HepG2 (cell line): ENCODE measurements around the gene TMEM127. TPM values are rescaled to one million over a fixed set of nuclear protein-coding genes. Genes with fewer than 3 reads are reported as not detected.

Experiments
- BORCS8-MEF2B ChIP-seq: sonication (generic); formaldehyde crosslinking; IDR thresholded peaks from 2 replicates; pipeline ENCODE4 v1.8.0; 2022; ENCODE audit warnings: mild to moderate bottlenecking, missing genetic modification reagents
- CBX2 ChIP-seq, 2 experiments: fragments of 200-600 bp in 1 of 2; sonication (generic); formaldehyde crosslinking in 1 of 2; IDR thresholded peaks; 2 replicates each; pipeline versions ENCODE4 v1.7.0 to v1.8.1; 2018 to 2022; ENCODE audit warnings: low read depth in 2 of 2, low read length in 1 of 2, mild to moderate bottlenecking in 1 of 2, missing genetic modification reagents in 1 of 2
- CEBPB ChIP-seq: IDR thresholded peaks from 2 replicates; pipeline ENCODE4 v1.6.1; 2011; ENCODE audit warnings: low read depth, low read length, improper control_type of control experiment, borderline replicate concordance
- DPF2 ChIP-seq: sonication (generic); formaldehyde crosslinking; IDR thresholded peaks from 2 replicates; pipeline ENCODE4 v1.4.0; 2020; ENCODE audit warnings: mild to moderate bottlenecking, low read depth, missing genetic modification reagents, borderline replicate concordance
- FOXO1 ChIP-seq: sonication (generic); formaldehyde crosslinking; IDR thresholded peaks from 2 replicates; pipeline ENCODE4 v1.4.0; 2020; ENCODE audit warnings: missing genetic modification reagents
- MEF2D ChIP-seq: sonication (generic); formaldehyde crosslinking; IDR thresholded peaks from 2 replicates; pipeline ENCODE4 v1.5.1; 2020; ENCODE audit warnings: mild to moderate bottlenecking, missing genetic modification reagents
- RBM39 ChIP-seq: fragments of 200-400 bp; formaldehyde crosslinking; IDR thresholded peaks from one replicate; pipeline ENCODE4 v1.6.1; 2018; ENCODE audit warnings: antibody characterized with exemption, mild to moderate bottlenecking, low read depth, low read length; ENCODE audit not compliant: poor library complexity, severe bottlenecking
- ZFP1 ChIP-seq: IDR thresholded peaks from 2 replicates; pipeline ENCODE4 v1.6.1; 2016
- ZFY ChIP-seq: sonication (generic); formaldehyde crosslinking; IDR thresholded peaks from 2 replicates; pipeline ENCODE4 v1.4.0; 2020; ENCODE audit warnings: missing genetic modification reagents
- ZNF230 ChIP-seq: sonication (generic); formaldehyde crosslinking; IDR thresholded peaks from 2 replicates; pipeline ENCODE4 v1.4.0; 2020; ENCODE audit warnings: mild to moderate bottlenecking, missing genetic modification reagents
- ZNF44 ChIP-seq: sonication (generic); formaldehyde crosslinking; IDR thresholded peaks from 2 replicates; pipeline ENCODE4 v1.5.1; 2020; ENCODE audit warnings: mild to moderate bottlenecking, missing genetic modification reagents
- ZNF614 ChIP-seq: IDR thresholded peaks from 2 replicates; pipeline ENCODE4 v1.6.1; 2018; ENCODE audit warnings: missing biosample characterization, missing genetic modification reagents, inconsistent platforms, borderline replicate concordance
- polyA plus RNA-seq, 8 experiments: library from polyadenylated mRNA; depleted of rRNA in 3 of 8; stranded (reverse) in 7 of 8; unstranded in 1 of 8; fragments of >200 nt; fragmentation: Illumina TruSeq in 4 of 8; extraction: Trizol in 4 of 8; gene quantifications; 2 replicates each; pipeline versions ENCODE4 v1.2.1 to v1.2.3, GENCODE V29; 2011 to 2016; ENCODE audit warnings: low read depth in 4 of 8, missing spikeins in 1 of 8, mixed read lengths in 1 of 8; ENCODE audit not compliant: insufficient read depth in 1 of 8
- total RNA-seq, 5 experiments: library from RNA; depleted of rRNA; stranded (reverse); fragments of >200 nt; fragmentation: Illumina TruSeq; extraction: Trizol; gene quantifications; 2 replicates each; pipeline ENCODE4 v1.2.3, GENCODE V29; 2016; ENCODE audit warnings: low read depth in 1 of 5
- TF ChIP-seq, protein P1 (sequence below): sonication (generic); formaldehyde crosslinking; IDR thresholded peaks from 2 replicates; pipeline ENCODE4 v1.5.0; 2020; ENCODE audit warnings: missing genetic modification reagents
- TF ChIP-seq, protein P2 (sequence below): sonication (generic); formaldehyde crosslinking; conservative IDR thresholded peaks from 2 replicates; pipeline ENCODE4 v1.4.0; 2020; ENCODE audit warnings: missing genetic modification reagents
- TF ChIP-seq, protein P3 (sequence below): IDR thresholded peaks from 2 replicates; pipeline ENCODE4 v1.6.1; 2016; ENCODE audit warnings: mild to moderate bottlenecking
- TF ChIP-seq, protein P4 (sequence below), 2 experiments: sonication (generic) in 1 of 2; formaldehyde crosslinking in 1 of 2; IDR thresholded peaks; 2 replicates each; pipeline versions ENCODE4 v1.6.1 to v1.9.0; 2014 to 2022; ENCODE audit warnings: antibody characterized with exemption in 1 of 2, borderline replicate concordance in 1 of 2, inconsistent platforms in 1 of 2, low read depth in 1 of 2, missing genetic modification reagents in 1 of 2
- TF ChIP-seq, protein P5 (sequence below): IDR thresholded peaks from 2 replicates; pipeline ENCODE4 v1.6.1; 2016; ENCODE audit warnings: missing compliant biosample characterization, missing genetic modification reagents, borderline replicate concordance

TMEM127 gene
- total and polyA plus RNA-seq, 2 of the 13 experiments (the other 11 are each of a cell fraction or from before 2014, with no cell fraction given): 21.5 to 33.9 TPM

GRCh38 chr2:96208143-96209010 is 57.4 kb downstream of the TMEM127 start, which contains the start of gene STARD7 (continued):
- TF ChIP-seq, protein P1, sequence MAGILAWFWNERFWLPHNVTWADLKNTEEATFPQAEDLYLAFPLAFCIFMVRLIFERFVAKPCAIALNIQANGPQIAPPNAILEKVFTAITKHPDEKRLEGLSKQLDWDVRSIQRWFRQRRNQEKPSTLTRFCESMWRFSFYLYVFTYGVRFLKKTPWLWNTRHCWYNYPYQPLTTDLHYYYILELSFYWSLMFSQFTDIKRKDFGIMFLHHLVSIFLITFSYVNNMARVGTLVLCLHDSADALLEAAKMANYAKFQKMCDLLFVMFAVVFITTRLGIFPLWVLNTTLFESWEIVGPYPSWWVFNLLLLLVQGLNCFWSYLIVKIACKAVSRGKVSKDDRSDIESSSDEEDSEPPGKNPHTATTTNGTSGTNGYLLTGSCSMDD (CRISPR knock-in tag): no peak
- TF ChIP-seq ZNF44 (CRISPR knock-in tag) (peak; percentile 90), FOXO1 (CRISPR knock-in tag) (peak; percentile 74), ZFP1 (peak; percentile 66; the same call in 1 of the 2 replicates), RBM39 (peak; percentile 98), DPF2 (CRISPR knock-in tag) (no peak; the same call in 1 of the 2 replicates), ZFY (CRISPR knock-in tag) (peak; percentile 92), CEBPB (no peak), BORCS8-MEF2B (CRISPR knock-in tag) (peak; percentile 87), CBX2 (IDR thresholded peaks at IDR 0.05; ENCODE audit: low read depth, low read length) (no peak), CBX2 (CRISPR knock-in tag; IDR thresholded peaks at IDR 0.05; ENCODE audit: low read depth) (no peak), ZNF614 (peak; percentile 85), MEF2D (CRISPR knock-in tag) (no peak), ZNF230 (CRISPR knock-in tag) (peak; percentile 88)
- TF ChIP-seq, protein P2, sequence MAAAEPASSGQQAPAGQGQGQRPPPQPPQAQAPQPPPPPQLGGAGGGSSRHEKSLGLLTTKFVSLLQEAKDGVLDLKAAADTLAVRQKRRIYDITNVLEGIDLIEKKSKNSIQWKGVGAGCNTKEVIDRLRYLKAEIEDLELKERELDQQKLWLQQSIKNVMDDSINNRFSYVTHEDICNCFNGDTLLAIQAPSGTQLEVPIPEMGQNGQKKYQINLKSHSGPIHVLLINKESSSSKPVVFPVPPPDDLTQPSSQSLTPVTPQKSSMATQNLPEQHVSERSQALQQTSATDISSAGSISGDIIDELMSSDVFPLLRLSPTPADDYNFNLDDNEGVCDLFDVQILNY: peak; percentile 77
- TF ChIP-seq, protein P3, sequence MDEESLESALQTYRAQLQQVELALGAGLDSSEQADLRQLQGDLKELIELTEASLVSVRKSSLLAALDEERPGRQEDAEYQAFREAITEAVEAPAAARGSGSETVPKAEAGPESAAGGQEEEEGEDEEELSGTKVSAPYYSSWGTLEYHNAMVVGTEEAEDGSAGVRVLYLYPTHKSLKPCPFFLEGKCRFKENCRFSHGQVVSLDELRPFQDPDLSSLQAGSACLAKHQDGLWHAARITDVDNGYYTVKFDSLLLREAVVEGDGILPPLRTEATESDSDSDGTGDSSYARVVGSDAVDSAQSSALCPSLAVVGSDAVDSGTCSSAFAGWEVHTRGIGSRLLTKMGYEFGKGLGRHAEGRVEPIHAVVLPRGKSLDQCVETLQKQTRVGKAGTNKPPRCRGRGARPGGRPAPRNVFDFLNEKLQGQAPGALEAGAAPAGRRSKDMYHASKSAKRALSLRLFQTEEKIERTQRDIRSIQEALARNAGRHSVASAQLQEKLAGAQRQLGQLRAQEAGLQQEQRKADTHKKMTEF (CRISPR knock-in tag): peak; percentile 93
- TF ChIP-seq, protein P4, sequence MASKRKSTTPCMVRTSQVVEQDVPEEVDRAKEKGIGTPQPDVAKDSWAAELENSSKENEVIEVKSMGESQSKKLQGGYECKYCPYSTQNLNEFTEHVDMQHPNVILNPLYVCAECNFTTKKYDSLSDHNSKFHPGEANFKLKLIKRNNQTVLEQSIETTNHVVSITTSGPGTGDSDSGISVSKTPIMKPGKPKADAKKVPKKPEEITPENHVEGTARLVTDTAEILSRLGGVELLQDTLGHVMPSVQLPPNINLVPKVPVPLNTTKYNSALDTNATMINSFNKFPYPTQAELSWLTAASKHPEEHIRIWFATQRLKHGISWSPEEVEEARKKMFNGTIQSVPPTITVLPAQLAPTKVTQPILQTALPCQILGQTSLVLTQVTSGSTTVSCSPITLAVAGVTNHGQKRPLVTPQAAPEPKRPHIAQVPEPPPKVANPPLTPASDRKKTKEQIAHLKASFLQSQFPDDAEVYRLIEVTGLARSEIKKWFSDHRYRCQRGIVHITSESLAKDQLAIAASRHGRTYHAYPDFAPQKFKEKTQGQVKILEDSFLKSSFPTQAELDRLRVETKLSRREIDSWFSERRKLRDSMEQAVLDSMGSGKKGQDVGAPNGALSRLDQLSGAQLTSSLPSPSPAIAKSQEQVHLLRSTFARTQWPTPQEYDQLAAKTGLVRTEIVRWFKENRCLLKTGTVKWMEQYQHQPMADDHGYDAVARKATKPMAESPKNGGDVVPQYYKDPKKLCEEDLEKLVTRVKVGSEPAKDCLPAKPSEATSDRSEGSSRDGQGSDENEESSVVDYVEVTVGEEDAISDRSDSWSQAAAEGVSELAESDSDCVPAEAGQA (IDR thresholded peaks at IDR 0.05; ENCODE audit: low read depth): peak; percentile 88; the same call in 1 of the 2 replicates
- TF ChIP-seq, protein P4 (CRISPR knock-in tag; IDR thresholded peaks at IDR 0.05; ENCODE audit: borderline replicate concordance): no peak; the same call in 1 of the 2 replicates
- TF ChIP-seq, protein P5, sequence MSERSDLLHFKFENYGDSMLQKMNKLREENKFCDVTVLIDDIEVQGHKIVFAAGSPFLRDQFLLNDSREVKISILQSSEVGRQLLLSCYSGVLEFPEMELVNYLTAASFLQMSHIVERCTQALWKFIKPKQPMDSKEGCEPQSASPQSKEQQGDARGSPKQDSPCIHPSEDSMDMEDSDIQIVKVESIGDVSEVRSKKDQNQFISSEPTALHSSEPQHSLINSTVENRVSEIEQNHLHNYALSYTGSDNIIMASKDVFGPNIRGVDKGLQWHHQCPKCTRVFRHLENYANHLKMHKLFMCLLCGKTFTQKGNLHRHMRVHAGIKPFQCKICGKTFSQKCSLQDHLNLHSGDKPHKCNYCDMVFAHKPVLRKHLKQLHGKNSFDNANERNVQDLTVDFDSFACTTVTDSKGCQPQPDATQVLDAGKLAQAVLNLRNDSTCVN: peak; percentile 54; the same call in 1 of the 2 replicates
